GM19238 (cell line): ENCODE results near the gene ANKRD33B.
"Not testable (repeated sequence)": the region's sequence is repeated elsewhere in the genome, so short reads cannot be mapped to it uniquely, and the experiment has no call there.

ENCODE experiments used
- DNase-seq: peaks from one replicate; pipeline ENCODE4 v3.0.0; 2011; ENCODE audit warnings: low spot score; ENCODE audit not compliant: insufficient read length

The ANKRD33B gene

GRCh38 chr5:10591966-10592365 is 28.1 kb downstream of the ANKRD33B start:
- no peak for DNase-seq

- no peak for DNase-seq
These were observed 28.7 kb downstream of the ANKRD33B start for GRCh38 chr5:10592601-10593000.

- no peak for DNase-seq
These were observed 29.8 kb downstream of the ANKRD33B start for GRCh38 chr5:10593531-10594181.

GRCh38 chr5:10594591-10595210 is 30.8 kb downstream of the ANKRD33B start:
- DNase-seq: no peak

GRCh38 chr5:10595293-10595671 is 31.4 kb downstream of the ANKRD33B start:
- no peak for DNase-seq

- DNase-seq: no peak
These were observed 31.9 kb downstream of the ANKRD33B start for GRCh38 chr5:10595672-10596309.

- DNase-seq: no peak
These were observed 32.4 kb downstream of the ANKRD33B start for GRCh38 chr5:10596310-10596703.

GRCh38 chr5:10596886-10597451 is 33.1 kb downstream of the ANKRD33B start:
- no peak for DNase-seq

GRCh38 chr5:10599113-10599512 is 35.2 kb downstream of the ANKRD33B start:
- no peak for DNase-seq

GRCh38 chr5:10599862-10600284 is 36.0 kb downstream of the ANKRD33B start:
- no peak for DNase-seq

GRCh38 chr5:10600626-10601245 is 36.9 kb downstream of the ANKRD33B start:
- DNase-seq: no peak

GRCh38 chr5:10601246-10602030 is 37.6 kb downstream of the ANKRD33B start:
- no peak for DNase-seq

- no peak for DNase-seq
These were observed 38.3 kb downstream of the ANKRD33B start for GRCh38 chr5:10602031-10602806.

GRCh38 chr5:10604975-10605374 is 41.1 kb downstream of the ANKRD33B start:
- DNase-seq: no peak

- DNase-seq: not testable (repeated sequence)
These were observed 42.8 kb downstream of the ANKRD33B start for GRCh38 chr5:10606632-10607022.

GRCh38 chr5:10607023-10607665 is 43.3 kb downstream of the ANKRD33B start:
- peak; percentile 63 for DNase-seq

GRCh38 chr5:10607666-10608073 is 43.8 kb downstream of the ANKRD33B start:
- peak; percentile 39 for DNase-seq

GRCh38 chr5:10608081-10608480 is 44.2 kb downstream of the ANKRD33B start:
- not testable (repeated sequence) for DNase-seq

GRCh38 chr5:10610058-10610457 is 46.2 kb downstream of the ANKRD33B start:
- DNase-seq: no peak

GRCh38 chr5:10611290-10611689 is 47.4 kb downstream of the ANKRD33B start:
- no peak for DNase-seq
